Measurements from ENCODE around the gene ITPK1. TPM values are rescaled to one million over a fixed set of nuclear protein-coding genes. Genes with fewer than 3 reads are reported as not detected.

Gene ITPK1
- polyA plus RNA-seq, 1 of the 3 experiments (the other 2 are of a cell fraction), result 23.2 TPM

- no peaks in the 10 kb centered on the region for H3K9me3 ChIP-seq
- DNase-seq, result no peak
- no peaks in the 10 kb centered on the region for H3F3A ChIP-seq (replicated peaks; ENCODE audit: insufficient read depth)
- H3K4me2 ChIP-seq, result no peak overlapping the region
- H4K20me1 ChIP-seq (ENCODE audit: insufficient read depth), result no peaks in the 10 kb centered on the region
- no peaks in the 10 kb centered on the region for H3K9me2 ChIP-seq
- POLR2A ChIA-PET, result interaction anchor here (0.7 to 1.5 kb wide), 3 partner anchors 10 to 17 kb away, joined by 3 to 7 read pairs (median 4); no protein-coding TSS in a partner anchor
- no peak for TF ChIP-seq PBX3 (IDR thresholded peaks at IDR 0.05)
- no peak for TF ChIP-seq CTCF (IDR thresholded peaks at IDR 0.05)
- TF ChIP-seq FOSL2 (IDR thresholded peaks at IDR 0.05; ENCODE audit: borderline replicate concordance, low read depth), result no peak
- no peak for TF ChIP-seq TEAD4 (IDR thresholded peaks at IDR 0.05; ENCODE audit: borderline replicate concordance, insufficient read depth)
- TF ChIP-seq POLR2AphosphoS5 (IDR thresholded peaks at IDR 0.05; ENCODE audit: low read depth, low read length), result no peak
- TF ChIP-seq REST (IDR thresholded peaks at IDR 0.05; ENCODE audit: low read depth, low read length), result no peak
- 92% methylated on average over 6 of the region's 9 CpGs for WGBS (ENCODE audit: low lambda C conversion rate)
- CTCF ChIA-PET, result interaction anchor here (0.6 to 3.1 kb wide), 12 partner anchors 9 to 165 kb away, joined by 3 to 13 read pairs (median 5); no protein-coding TSS in a partner anchor
- peaks cover 0 to 40% of the 10 kb centered on the region in 2 experiments; a peak in 1 of 4 replicates for H3K4me1 ChIP-seq (ENCODE audit: control insufficient read depth in 1 of 2, insufficient read depth in 2 of 2, low read depth in 1 of 2, low read length in 1 of 2)
- H3K27ac ChIP-seq (ENCODE audit: low read depth in 2 of 2, low read length in 1 of 2), result peak overlapping the region in 1 of 2 experiments; percentile 83; a peak in 1 of 4 replicates
- no peaks in the 10 kb centered on the region for H3K79me2 ChIP-seq (ENCODE audit: insufficient read depth)
- no peak overlapping the region for H3K4me3 ChIP-seq (ENCODE audit: low read depth in 2 of 2, low read length in 1 of 2)
- H2AFZ ChIP-seq (ENCODE audit: low read depth), result no peak overlapping the region
- no peak overlapping the region for H3K9ac ChIP-seq
- H3K36me3 ChIP-seq (replicated peaks in 1 of 2; ENCODE audit: control insufficient read depth in 1 of 2, insufficient read depth in 2 of 2, low read length in 1 of 2), result no peaks in the 10 kb centered on the region
- H3K27me3 ChIP-seq (ENCODE audit: insufficient read depth), result no peaks in the 10 kb centered on the region
These were observed 141.8 kb downstream of the ITPK1 start for GRCh38 chr14:92973798-92974372.

- H2AFZ ChIP-seq (ENCODE audit: low read depth), result no peak overlapping the region
- no peaks in the 10 kb centered on the region for H3F3A ChIP-seq (replicated peaks; ENCODE audit: insufficient read depth)
- no peak overlapping the region for H3K4me2 ChIP-seq
- H3K27ac ChIP-seq (ENCODE audit: low read depth in 2 of 2, low read length in 1 of 2), result peak overlapping the region in 1 of 2 experiments; percentile 83; a peak in 1 of 4 replicates
- no peaks in the 10 kb centered on the region for H3K9me2 ChIP-seq
- no peaks in the 10 kb centered on the region for H3K79me2 ChIP-seq (ENCODE audit: insufficient read depth)
- no peaks in the 10 kb centered on the region for H3K27me3 ChIP-seq (ENCODE audit: insufficient read depth)
- 0 out of 2 replicates have a peak, but pooled peaks have one; percentile 51 for TF ChIP-seq MXI1 (IDR thresholded peaks at IDR 0.05; ENCODE audit: low read depth, low read length)
- peak; percentile 76 for TF ChIP-seq RAD21 (IDR thresholded peaks at IDR 0.05; ENCODE audit: low read length)
- TF ChIP-seq SMC3 (IDR thresholded peaks at IDR 0.05; ENCODE audit: low read depth, low read length), result peak; percentile 46; the same call in 1 of the 2 replicates
- TF ChIP-seq JUND (IDR thresholded peaks at IDR 0.05), result no peak
- peak; percentile 55 for TF ChIP-seq CTCF (IDR thresholded peaks at IDR 0.05)
- TF ChIP-seq YY1 (IDR thresholded peaks at IDR 0.05; ENCODE audit: low read depth), result no peak
- TF ChIP-seq FOXM1 (IDR thresholded peaks at IDR 0.05; ENCODE audit: low read depth), result no peak
- TF ChIP-seq RXRA (IDR thresholded peaks at IDR 0.05; ENCODE audit: borderline replicate concordance, low read depth), result no peak
- no peak for TF ChIP-seq FOSL2 (IDR thresholded peaks at IDR 0.05; ENCODE audit: borderline replicate concordance, low read depth)
- H3K4me1 ChIP-seq (ENCODE audit: control insufficient read depth in 1 of 2, insufficient read depth in 2 of 2, low read depth in 1 of 2, low read length in 1 of 2), result peaks cover 0 to 45% of the 10 kb centered on the region in 2 experiments; a peak in 1 of 4 replicates
- H3K36me3 ChIP-seq (replicated peaks in 1 of 2; ENCODE audit: control insufficient read depth in 1 of 2, insufficient read depth in 2 of 2, low read length in 1 of 2), result no peaks in the 10 kb centered on the region
- H4K20me1 ChIP-seq (ENCODE audit: insufficient read depth), result no peaks in the 10 kb centered on the region
- POLR2A ChIA-PET, result no interaction called here
- 60% methylated on average over 6 of the region's 12 CpGs for WGBS (ENCODE audit: low lambda C conversion rate)
- CTCF ChIA-PET, result interaction anchor here (0.6 to 3.1 kb wide), 12 partner anchors 10 to 166 kb away, joined by 3 to 13 read pairs (median 5); no protein-coding TSS in a partner anchor
- no peaks in the 10 kb centered on the region for H3K9me3 ChIP-seq
- no peak overlapping the region; a peak in 1 of 4 replicates for H3K4me3 ChIP-seq (ENCODE audit: low read depth in 2 of 2, low read length in 1 of 2)
- DNase-seq, result peak; percentile 74
- no peak overlapping the region for H3K9ac ChIP-seq
These were observed 142.4 kb downstream of the ITPK1 start for GRCh38 chr14:92973261-92973797.

All from SK-N-SH (cell line).